HG02885 (cell line): Measurements from ENCODE around the gene CPLANE1.

Experiments used
- ATAC-seq: cut with Tn5 transposase; IDR thresholded peaks from one replicate; pipeline ENCODE4 v1.9.1; 2021; ENCODE audit warnings: mild to moderate bottlenecking; ENCODE audit not compliant: unreplicated experiment, poor library complexity

The CPLANE1 gene

GRCh38 chr5:37075399-37075950 is 173.7 kb downstream of the CPLANE1 start:
- no peak for ATAC-seq

GRCh38 chr5:37071901-37072581 is 177.1 kb downstream of the CPLANE1 start:
- no peak for ATAC-seq

GRCh38 chr5:37071487-37071886 is 177.7 kb downstream of the CPLANE1 start:
- ATAC-seq = no peak

- no peak for ATAC-seq
Observed at GRCh38 chr5:37064442-37064841, 184.7 kb downstream of the CPLANE1 start.

- no peak for ATAC-seq
Observed at GRCh38 chr5:37063739-37064138, 185.4 kb downstream of the CPLANE1 start.

GRCh38 chr5:37060030-37060429 is 189.1 kb downstream of the CPLANE1 start:
- no peak for ATAC-seq

GRCh38 chr5:37056762-37057161 is 192.4 kb downstream of the CPLANE1 start:
- ATAC-seq = no peak
